Adrenal gland (tissue), 12 donors: ENCODE data around the gene CCN5. TPM values are rescaled to one million over a fixed set of nuclear protein-coding genes. Genes with fewer than 3 reads are reported as not detected.

Experiments used
- DNase-seq, 7 donors: peaks; one replicate each; pipeline ENCODE4 v3.0.0-alpha.2; 2019 to 2020
- H3K27ac ChIP-seq, 5 donors: fragments of 200-600 bp; sonication (generic) in 4 of 5; 1 replicate in 3 of 5; 2 replicates in 2 of 5; pipeline versions ENCODE4 v1.5.1 to v1.8.0; 2016 to 2020; ENCODE audit warnings: mild to moderate bottlenecking in 1 of 5
- H3K27me3 ChIP-seq: fragments of 200-600 bp; 2 replicates; pipeline ENCODE4 v1.8.0; 2021
- H3K36me3 ChIP-seq, 2 donors: fragments of 200-600 bp; replicated peaks in 1 of 2; 1 replicate in 1 of 2; 2 replicates in 1 of 2; pipeline versions ENCODE4 v1.5.1 to v1.8.0; 2018 to 2022
- H3K4me1 ChIP-seq, 2 donors: fragments of 200-600 bp; replicated peaks in 1 of 2; 1 replicate in 1 of 2; 2 replicates in 1 of 2; pipeline versions ENCODE4 v1.5.1 to v1.8.0; 2018 to 2021
- H3K4me3 ChIP-seq, 4 donors: fragments of 200-600 bp; sonication (generic) in 3 of 4; one replicate each; pipeline ENCODE4 v1.5.1; 2016 to 2018
- H3K9me3 ChIP-seq, 3 donors: fragments of 200-600 bp; sonication (generic) in 1 of 3; replicated peaks in 1 of 3; 1 replicate in 2 of 3; 2 replicates in 1 of 3; pipeline versions ENCODE4 v1.5.1 to v1.8.0; 2016 to 2021
- POLR2A ChIP-seq, 2 donors: fragments of 450-650 bp; IDR thresholded peaks; one replicate each; pipeline ENCODE4 v1.6.1; 2017; ENCODE audit warnings: antibody characterized with exemption in 2 of 2, mild to moderate bottlenecking in 2 of 2, moderate library complexity in 1 of 2
- WGBS, 4 donors: extraction: QIAGEN DNeasy Blood & Tissue Kit in 2 of 4; methylation state at CpG; one replicate each; pipeline versions ENCODE4 v1.1.5 to v1.1.7; 2013 to 2017; 5-methylcytosine and 5-hydroxymethylcytosine counted together
- intact Hi-C, 2 donors: fragments of 100-400 bp; cut with DNase I; formaldehyde crosslinking; loops; one replicate each; pipeline versions ENCODE4 v1.14.1 to v1.15.0; 2022 to 2023
- polyA plus RNA-seq, 3 donors: library from polyadenylated mRNA; stranded (reverse); fragments of 200-250 nt in 2 of 3; fragments of 350-450 nt in 1 of 3; fragmentation: Illumina TruSeq in 1 of 3; extraction: RNeasy Lipid Tissue Mini Kit (QIAGEN cat#74804) in 1 of 3; gene quantifications; one replicate each; pipeline ENCODE4 v1.2.3, GENCODE V29; 2013 to 2014
- total RNA-seq, 9 donors: library from RNA; depleted of rRNA in 4 of 9; stranded (reverse); fragments of >200 nt in 4 of 9; fragments of 120-200 nt in 1 of 9; fragmentation: NEBNext Ultra II Directional in 1 of 9; extraction: Animal tissue kit (Norgen Biotek cat#: 25700) in 1 of 9; gene quantifications; one replicate each; pipeline versions ENCODE4 v1.1.0 to v1.2.4, GENCODE V29; 2013 to 2023
- TF ChIP-seq, protein P1 (sequence below), 6 experiments: fragments of 450-650 bp in 4 of 6; fragments of 200-600 bp in 2 of 6; sonication (generic) in 1 of 6; IDR thresholded peaks; 1 replicate in 5 of 6; 2 replicates in 1 of 6; pipeline versions ENCODE4 v1.5.1 to v1.8.0; 2016 to 2021; ENCODE audit warnings: antibody characterized with exemption in 6 of 6, mild to moderate bottlenecking in 2 of 6, moderate library complexity in 1 of 6
- donor health status: healthy with polysubstance abuse.
- donor health status: Bipolar disorder and iron deficiency.
- donor health status: DM: yes; HTN: yes; CAD: no.
- donor health status: DM: no; HTN: no; CAD: no.
- donor health status: DM: no; HTN: no; CAD: no.
- donor health status: DM: yes; HTN: yes; CAD: no.

CCN5 gene
- total and polyA plus RNA-seq, 12 donors, result 8.0 to 115 (median 52.7) TPM

DNA sequence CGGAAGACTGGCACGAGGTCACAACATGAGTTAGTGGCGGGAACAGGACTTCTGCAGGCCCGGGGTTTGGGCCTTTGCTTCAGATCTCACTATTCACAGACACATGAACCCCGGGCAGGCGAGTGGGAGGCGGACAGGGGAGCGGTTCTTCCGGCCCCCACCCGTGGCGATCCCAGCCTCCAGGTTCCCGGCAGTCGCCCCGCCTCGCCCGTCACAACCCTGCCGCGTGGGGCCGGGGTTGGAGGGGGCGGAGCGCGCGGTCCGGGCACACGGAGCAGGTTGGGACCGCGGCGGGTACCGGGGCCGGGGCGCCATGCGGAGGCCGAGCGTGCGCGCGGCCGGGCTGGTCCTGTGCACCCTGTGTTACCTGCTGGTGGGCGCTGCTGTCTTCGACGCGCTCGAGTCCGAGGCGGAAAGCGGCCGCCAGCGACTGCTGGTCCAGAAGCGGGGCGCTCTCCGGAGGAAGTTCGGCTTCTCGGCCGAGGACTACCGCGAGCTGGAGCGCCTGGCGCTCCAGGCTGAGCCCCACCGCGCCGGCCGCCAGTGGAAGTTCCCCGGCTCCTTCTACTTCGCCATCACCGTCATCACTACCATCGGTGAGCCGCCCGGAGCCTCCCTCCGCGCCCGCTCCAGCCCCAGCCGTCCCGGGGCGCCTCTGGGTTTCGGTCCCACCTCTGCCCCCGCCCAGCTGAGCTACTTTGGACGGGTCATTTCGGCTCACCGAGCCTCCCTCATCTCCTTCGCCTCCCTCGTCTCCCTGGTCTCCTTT is 30.6 kb downstream of the CCN5 start, which contains the start of gene KCNK15:
Gene KCNK15, plus strand, starts transcription at position 268 of the 769 bp plus-strand sequence. Its CDS starts 46 bp downstream, at position 314.
- WGBS, 4 donors, result 0 to 3% (median 1%) methylated on average over 18 to 81 of the region's 81 CpGs
- peaks cover 6 to 23% of the 10 kb centered on the region in 2 donors for H3K4me1 ChIP-seq
- H3K4me3 ChIP-seq, result peak within 1 kb of the TSS in 3 of 4 donors; percentile 26 to 64 (median 52)
- peak within 1 kb of the TSS in 1 of 5 donors; percentile 64 for H3K27ac ChIP-seq
- H3K27me3 ChIP-seq, result peaks cover 8% of the 10 kb centered on the region
- DNase-seq, result peak in 4 of 7 donors; percentile 41 to 60 (median 46)
- H3K36me3 ChIP-seq, result no peaks in the 10 kb centered on the region
- peak in 1 of 2 donors; percentile 23 for TF ChIP-seq POLR2A (IDR thresholded peaks at IDR 0.05)
- TF ChIP-seq, protein P1, sequence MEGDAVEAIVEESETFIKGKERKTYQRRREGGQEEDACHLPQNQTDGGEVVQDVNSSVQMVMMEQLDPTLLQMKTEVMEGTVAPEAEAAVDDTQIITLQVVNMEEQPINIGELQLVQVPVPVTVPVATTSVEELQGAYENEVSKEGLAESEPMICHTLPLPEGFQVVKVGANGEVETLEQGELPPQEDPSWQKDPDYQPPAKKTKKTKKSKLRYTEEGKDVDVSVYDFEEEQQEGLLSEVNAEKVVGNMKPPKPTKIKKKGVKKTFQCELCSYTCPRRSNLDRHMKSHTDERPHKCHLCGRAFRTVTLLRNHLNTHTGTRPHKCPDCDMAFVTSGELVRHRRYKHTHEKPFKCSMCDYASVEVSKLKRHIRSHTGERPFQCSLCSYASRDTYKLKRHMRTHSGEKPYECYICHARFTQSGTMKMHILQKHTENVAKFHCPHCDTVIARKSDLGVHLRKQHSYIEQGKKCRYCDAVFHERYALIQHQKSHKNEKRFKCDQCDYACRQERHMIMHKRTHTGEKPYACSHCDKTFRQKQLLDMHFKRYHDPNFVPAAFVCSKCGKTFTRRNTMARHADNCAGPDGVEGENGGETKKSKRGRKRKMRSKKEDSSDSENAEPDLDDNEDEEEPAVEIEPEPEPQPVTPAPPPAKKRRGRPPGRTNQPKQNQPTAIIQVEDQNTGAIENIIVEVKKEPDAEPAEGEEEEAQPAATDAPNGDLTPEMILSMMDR (IDR thresholded peaks at IDR 0.05), result no peak
- intact Hi-C loops, result loop anchor here in 1 of 2 donors (2.0 kb wide), 1 partner anchor 121 kb away; no protein-coding TSS in a partner anchor
- no peaks in the 10 kb centered on the region for H3K9me3 ChIP-seq

DNA sequence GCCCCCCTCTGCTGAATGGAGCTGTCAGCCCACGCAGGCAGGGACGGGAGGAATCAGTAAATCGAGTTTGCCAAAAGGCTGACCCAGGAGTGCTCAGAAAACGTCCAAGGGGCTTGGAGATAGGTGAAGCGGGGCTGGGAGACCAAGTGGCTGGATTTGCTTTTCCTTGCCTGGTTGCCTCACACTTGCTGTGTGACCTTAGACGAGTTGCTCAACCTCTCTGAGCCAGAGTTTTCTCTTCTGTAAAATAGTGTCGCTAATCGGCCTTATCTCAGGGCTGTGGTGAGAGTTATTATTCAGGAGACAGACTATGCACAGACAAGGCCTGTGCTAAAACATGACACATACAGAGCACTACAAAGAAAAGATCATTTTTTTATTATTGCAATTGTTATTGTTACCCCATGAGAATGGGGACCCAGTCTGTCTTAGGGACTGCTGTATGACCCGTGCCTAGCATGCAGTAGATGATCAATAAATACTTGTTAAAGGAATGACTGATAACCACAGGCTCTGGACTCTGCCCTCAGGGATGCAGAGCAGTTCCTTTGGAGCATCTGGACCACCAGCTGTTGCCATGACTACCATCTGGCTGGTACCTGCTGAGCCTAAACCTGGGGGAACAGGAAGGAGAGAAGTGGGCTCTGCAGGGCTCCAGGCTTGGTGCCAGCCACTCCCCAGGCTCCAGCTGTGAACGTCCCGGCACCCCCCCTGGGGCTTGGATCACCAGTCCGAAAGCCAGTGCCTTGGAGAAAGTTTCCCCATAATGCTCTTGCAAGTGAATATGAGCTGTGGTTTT is 31.4 kb downstream of the CCN5 start:
- TF ChIP-seq, protein P1 (IDR thresholded peaks at IDR 0.05), result no peak
- no peak for TF ChIP-seq POLR2A (IDR thresholded peaks at IDR 0.05)
- DNase-seq, result no peak
- Histone ChIP-seq H3K27ac (no peak overlapping the region), H3K36me3 (no peaks in the 10 kb centered on the region), H3K4me3 (peak overlapping the region in 3 of 4 donors; percentile 26 to 64 (median 52)), H3K9me3 (no peaks in the 10 kb centered on the region), H3K4me1 (peaks cover 6 to 23% of the 10 kb centered on the region in 2 donors), H3K27me3 (peaks cover 11% of the 10 kb centered on the region)
- 18 to 34% (median 23%) methylated on average over 9 to 12 of the region's 12 CpGs for WGBS, 4 donors
- intact Hi-C loops, result loop anchor here in 1 of 2 donors (2.0 kb wide), 1 partner anchor 120 kb away; no protein-coding TSS in a partner anchor

DNA sequence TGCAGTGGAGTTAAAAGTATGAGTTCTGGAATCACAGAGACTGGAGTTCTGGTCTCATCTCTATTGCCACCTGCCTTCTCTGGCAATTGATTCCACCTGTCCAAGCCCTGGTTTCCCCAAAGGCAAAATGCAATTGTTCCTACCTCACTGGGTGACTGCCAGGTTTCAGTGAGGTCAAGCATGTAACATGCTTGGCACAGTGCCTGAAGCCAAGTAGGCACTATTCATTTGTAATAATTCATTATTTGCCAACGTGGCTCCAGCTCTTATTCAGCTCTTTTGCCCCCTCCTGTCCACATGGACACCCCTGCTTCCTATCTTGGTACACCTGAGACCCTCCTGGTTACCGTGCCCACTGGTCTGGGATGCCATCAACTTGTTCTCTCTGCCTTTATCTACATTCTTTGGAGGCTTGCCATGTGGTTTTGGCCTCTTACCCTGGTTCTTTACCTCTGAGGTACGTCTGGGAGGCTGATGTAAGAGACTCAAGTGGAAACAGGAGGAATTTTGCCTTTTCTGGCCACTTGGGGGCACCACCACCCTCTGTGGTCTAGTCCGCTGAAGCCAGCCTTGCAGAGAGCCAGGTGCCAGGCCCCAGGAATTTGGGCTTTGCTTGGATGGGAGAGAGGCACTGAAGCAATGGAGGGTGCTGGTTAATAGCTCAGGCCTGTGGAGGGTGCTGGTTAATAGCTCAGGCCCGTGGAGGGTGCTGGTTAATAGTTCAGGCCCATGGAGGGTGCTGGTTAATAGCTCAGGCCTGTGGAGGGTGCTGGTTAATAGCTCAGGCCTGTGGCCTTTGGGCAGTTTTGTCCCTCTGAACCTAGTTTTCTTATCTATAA is 32.2 kb downstream of the CCN5 start:
- Histone ChIP-seq H3K36me3 (no peaks in the 10 kb centered on the region), H3K27ac (no peak overlapping the region), H3K4me3 (no peak overlapping the region), H3K9me3 (no peaks in the 10 kb centered on the region), H3K4me1 (peaks cover 6 to 23% of the 10 kb centered on the region in 2 donors), H3K27me3 (peaks cover 11% of the 10 kb centered on the region)
- no peak for TF ChIP-seq POLR2A (IDR thresholded peaks at IDR 0.05)
- TF ChIP-seq, protein P1 (IDR thresholded peaks at IDR 0.05), result peak; percentile 53 to 77 (median 67)
- peak; percentile 72 to 94 (median 82) for DNase-seq
- intact Hi-C loops, result loop anchor here in 1 of 2 donors (2.0 kb wide), 1 partner anchor 119 kb away; no protein-coding TSS in a partner anchor
- 8 to 14% (median 11%) methylated on average over 5 of the region's 5 CpGs for WGBS, 4 donors
